ENCODE measurements around the gene WDR48.

- peak; percentile 50 for TF ChIP-seq CTCF (IDR thresholded peaks at IDR 0.05; ENCODE audit: insufficient read depth, low read depth, low read length)
- TF ChIP-seq EZH2 (IDR thresholded peaks at IDR 0.05; ENCODE audit: insufficient read depth, low read length), result no peak
These were observed 13.4 kb downstream of the WDR48 start for GRCh38 chr3:39065197-39065596.

All from astrocyte (in vitro differentiated cells and primary cell).